Measurements from ENCODE around the gene SLIT3.

SLIT3 gene

DNA sequence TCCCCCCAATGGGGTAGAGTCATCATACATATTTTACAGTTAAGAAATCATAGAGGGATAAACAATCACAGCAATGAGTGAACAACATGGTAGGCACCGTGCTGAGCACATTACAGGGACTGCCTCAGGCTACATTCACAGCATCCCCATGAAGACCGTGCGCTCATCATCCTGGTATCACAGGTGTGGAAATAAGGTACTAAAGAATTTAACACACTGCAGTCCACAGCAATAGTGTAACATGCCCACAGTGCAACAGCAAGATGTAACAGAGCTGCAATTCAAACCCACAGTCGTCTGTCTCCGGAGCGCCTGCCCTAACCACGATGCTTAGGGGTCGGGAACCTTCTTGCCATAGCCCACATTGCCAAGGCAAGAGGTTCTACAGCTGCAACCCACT is 5.6 kb downstream of the SLIT3 start:
- Histone ChIP-seq H3K27ac (replicated peaks) (no peak overlapping the region), H3K4me3 (replicated peaks; ENCODE audit: insufficient read depth, low read length) (no peak overlapping the region), H3K27me3 (ENCODE audit: insufficient read depth, poor library complexity, severe bottlenecking) (peaks cover 19% of the 10 kb centered on the region)
- TF ChIP-seq GABPA (IDR thresholded peaks at IDR 0.05; ENCODE audit: low read depth), result no peak
- no peak for TF ChIP-seq CTCF (IDR thresholded peaks at IDR 0.05; ENCODE audit: insufficient read depth, low read length)
- no peak for TF ChIP-seq SPI1 (IDR thresholded peaks at IDR 0.05; ENCODE audit: borderline replicate concordance, low read depth)
- no peak for TF ChIP-seq POLR2AphosphoS5 (IDR thresholded peaks at IDR 0.05; ENCODE audit: low read depth)
- TF ChIP-seq, protein P1, sequence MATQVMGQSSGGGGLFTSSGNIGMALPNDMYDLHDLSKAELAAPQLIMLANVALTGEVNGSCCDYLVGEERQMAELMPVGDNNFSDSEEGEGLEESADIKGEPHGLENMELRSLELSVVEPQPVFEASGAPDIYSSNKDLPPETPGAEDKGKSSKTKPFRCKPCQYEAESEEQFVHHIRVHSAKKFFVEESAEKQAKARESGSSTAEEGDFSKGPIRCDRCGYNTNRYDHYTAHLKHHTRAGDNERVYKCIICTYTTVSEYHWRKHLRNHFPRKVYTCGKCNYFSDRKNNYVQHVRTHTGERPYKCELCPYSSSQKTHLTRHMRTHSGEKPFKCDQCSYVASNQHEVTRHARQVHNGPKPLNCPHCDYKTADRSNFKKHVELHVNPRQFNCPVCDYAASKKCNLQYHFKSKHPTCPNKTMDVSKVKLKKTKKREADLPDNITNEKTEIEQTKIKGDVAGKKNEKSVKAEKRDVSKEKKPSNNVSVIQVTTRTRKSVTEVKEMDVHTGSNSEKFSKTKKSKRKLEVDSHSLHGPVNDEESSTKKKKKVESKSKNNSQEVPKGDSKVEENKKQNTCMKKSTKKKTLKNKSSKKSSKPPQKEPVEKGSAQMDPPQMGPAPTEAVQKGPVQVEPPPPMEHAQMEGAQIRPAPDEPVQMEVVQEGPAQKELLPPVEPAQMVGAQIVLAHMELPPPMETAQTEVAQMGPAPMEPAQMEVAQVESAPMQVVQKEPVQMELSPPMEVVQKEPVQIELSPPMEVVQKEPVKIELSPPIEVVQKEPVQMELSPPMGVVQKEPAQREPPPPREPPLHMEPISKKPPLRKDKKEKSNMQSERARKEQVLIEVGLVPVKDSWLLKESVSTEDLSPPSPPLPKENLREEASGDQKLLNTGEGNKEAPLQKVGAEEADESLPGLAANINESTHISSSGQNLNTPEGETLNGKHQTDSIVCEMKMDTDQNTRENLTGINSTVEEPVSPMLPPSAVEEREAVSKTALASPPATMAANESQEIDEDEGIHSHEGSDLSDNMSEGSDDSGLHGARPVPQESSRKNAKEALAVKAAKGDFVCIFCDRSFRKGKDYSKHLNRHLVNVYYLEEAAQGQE (IDR thresholded peaks at IDR 0.05; ENCODE audit: insufficient replicate concordance, low read depth), result no peak
- DNase-seq (ENCODE audit: low read depth in 1 of 2, low spot score in 1 of 2), result no peak

GRCh38 chr5:169294621-169295020 is 6.3 kb downstream of the SLIT3 start:
- Histone ChIP-seq H3K27ac (replicated peaks) (no peak overlapping the region), H3K27me3 (ENCODE audit: insufficient read depth, poor library complexity, severe bottlenecking) (peaks cover 13% of the 10 kb centered on the region), H3K4me3 (replicated peaks; ENCODE audit: insufficient read depth, low read length) (no peak overlapping the region)
- DNase-seq (ENCODE audit: low read depth in 1 of 2, low spot score in 1 of 2), result no peak
- no peak for TF ChIP-seq SPI1 (IDR thresholded peaks at IDR 0.05; ENCODE audit: borderline replicate concordance, low read depth)
- TF ChIP-seq POLR2AphosphoS5 (IDR thresholded peaks at IDR 0.05; ENCODE audit: low read depth), result no peak

DNA sequence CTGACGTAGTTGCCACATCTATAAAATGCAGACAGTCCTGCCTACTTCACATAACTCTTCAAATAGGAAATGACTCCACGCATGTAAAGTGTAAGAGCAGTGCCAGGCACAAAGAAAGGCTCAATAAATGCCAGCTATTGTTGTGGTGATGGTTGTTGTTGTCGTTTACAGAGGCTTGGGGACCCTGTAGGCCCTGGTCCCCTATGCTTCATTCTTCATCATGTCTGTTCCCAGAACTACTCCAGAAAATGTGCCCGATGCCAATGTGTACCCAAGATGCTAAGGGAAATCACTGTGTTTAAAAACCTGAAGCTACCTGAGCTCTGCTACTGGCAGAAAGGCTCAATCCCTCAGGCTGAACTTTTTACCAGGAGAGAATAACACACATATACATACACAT is 9.1 kb downstream of the SLIT3 start:
- Histone ChIP-seq H3K4me3 (replicated peaks; ENCODE audit: insufficient read depth, low read length) (no peak overlapping the region), H3K27me3 (ENCODE audit: insufficient read depth, poor library complexity, severe bottlenecking) (peaks cover 3% of the 10 kb centered on the region), H3K27ac (replicated peaks) (no peak overlapping the region)
- no peak for DNase-seq (ENCODE audit: low read depth in 1 of 2, low spot score in 1 of 2)
- TF ChIP-seq CTCF (IDR thresholded peaks at IDR 0.05; ENCODE audit: insufficient read depth, low read length), result no peak
- no peak for TF ChIP-seq POLR2AphosphoS5 (IDR thresholded peaks at IDR 0.05; ENCODE audit: low read depth)
- TF ChIP-seq GABPA (IDR thresholded peaks at IDR 0.05; ENCODE audit: low read depth), result no peak
- no peak for TF ChIP-seq SPI1 (IDR thresholded peaks at IDR 0.05; ENCODE audit: borderline replicate concordance, low read depth)
- TF ChIP-seq, protein P1 (IDR thresholded peaks at IDR 0.05; ENCODE audit: insufficient replicate concordance, low read depth), result no peak

DNA sequence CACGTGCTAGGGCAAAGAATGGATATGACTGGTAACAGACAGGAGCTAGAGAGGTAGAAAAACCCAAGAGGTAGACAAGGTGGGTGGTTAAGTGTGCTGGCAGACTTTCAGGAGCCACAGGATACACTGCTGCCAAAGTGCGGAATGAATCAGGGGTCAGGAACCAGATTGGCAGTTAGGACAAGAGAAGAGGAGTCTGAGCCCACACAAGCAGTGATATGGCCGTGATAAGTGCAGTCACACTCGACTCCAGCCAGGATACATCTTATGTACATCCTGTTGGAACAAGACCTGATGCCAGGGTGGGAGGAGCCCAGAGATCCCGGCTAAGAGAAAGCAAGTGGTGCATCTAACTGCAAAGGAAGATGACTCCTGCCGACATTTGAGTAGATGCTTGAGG is 10.0 kb downstream of the SLIT3 start:
- H3K27ac ChIP-seq (replicated peaks), result no peak overlapping the region
- TF ChIP-seq SPI1 (IDR thresholded peaks at IDR 0.05; ENCODE audit: borderline replicate concordance, low read depth) (no peak), POLR2AphosphoS5 (IDR thresholded peaks at IDR 0.05; ENCODE audit: low read depth) (no peak), CTCF (IDR thresholded peaks at IDR 0.05; ENCODE audit: insufficient read depth, low read length) (no peak), GABPA (IDR thresholded peaks at IDR 0.05; ENCODE audit: low read depth) (no peak)
- TF ChIP-seq, protein P1 (IDR thresholded peaks at IDR 0.05; ENCODE audit: insufficient replicate concordance, low read depth), result no peak
- H3K4me3 ChIP-seq (replicated peaks; ENCODE audit: insufficient read depth, low read length), result no peak overlapping the region
- DNase-seq (ENCODE audit: low read depth in 1 of 2, low spot score in 1 of 2), result no peak
- no peaks in the 10 kb centered on the region for H3K27me3 ChIP-seq (ENCODE audit: insufficient read depth, poor library complexity, severe bottlenecking)
